Peyer's patch (tissue), 4 donors: ENCODE data around the gene RAD51AP2.

Source experiments
- POLR2A ChIP-seq, 2 donors: fragments of 450-650 bp; IDR thresholded peaks; one replicate each; pipeline ENCODE4 v1.5.1; 2017; ENCODE audit warnings: antibody characterized with exemption in 2 of 2, mild to moderate bottlenecking in 2 of 2, moderate library complexity in 2 of 2
- TF ChIP-seq, protein P1 (sequence below), 6 experiments: fragments of 450-650 bp in 4 of 6; fragments of 200-600 bp in 2 of 6; sonication (generic) in 1 of 6; IDR thresholded peaks; one replicate each; pipeline ENCODE4 v1.5.1; 2017 to 2019; ENCODE audit warnings: antibody characterized with exemption in 6 of 6, mild to moderate bottlenecking in 3 of 6, moderate library complexity in 1 of 6

DNA sequence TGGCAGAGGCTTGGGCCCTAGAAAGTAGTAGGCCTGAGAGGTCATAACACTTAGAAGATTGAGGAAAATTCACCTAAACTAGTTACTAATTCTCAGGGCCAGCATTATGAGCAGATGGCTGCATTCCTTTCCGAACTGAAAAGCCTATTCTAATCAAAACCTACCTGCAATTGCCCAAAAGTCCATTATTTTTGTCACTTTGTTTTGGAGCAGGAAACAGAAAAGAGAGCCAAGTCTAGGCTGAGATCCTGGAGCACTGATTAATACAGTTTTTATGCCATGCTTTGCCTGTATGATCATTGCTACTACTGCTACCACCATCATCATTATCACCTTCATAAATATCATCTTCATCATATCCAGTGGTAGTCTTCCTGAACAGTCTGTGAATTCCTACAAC lies 36.9 kb upstream of the RAD51AP2 start:
- no peak for TF ChIP-seq POLR2A (IDR thresholded peaks at IDR 0.05)
- TF ChIP-seq, protein P1, sequence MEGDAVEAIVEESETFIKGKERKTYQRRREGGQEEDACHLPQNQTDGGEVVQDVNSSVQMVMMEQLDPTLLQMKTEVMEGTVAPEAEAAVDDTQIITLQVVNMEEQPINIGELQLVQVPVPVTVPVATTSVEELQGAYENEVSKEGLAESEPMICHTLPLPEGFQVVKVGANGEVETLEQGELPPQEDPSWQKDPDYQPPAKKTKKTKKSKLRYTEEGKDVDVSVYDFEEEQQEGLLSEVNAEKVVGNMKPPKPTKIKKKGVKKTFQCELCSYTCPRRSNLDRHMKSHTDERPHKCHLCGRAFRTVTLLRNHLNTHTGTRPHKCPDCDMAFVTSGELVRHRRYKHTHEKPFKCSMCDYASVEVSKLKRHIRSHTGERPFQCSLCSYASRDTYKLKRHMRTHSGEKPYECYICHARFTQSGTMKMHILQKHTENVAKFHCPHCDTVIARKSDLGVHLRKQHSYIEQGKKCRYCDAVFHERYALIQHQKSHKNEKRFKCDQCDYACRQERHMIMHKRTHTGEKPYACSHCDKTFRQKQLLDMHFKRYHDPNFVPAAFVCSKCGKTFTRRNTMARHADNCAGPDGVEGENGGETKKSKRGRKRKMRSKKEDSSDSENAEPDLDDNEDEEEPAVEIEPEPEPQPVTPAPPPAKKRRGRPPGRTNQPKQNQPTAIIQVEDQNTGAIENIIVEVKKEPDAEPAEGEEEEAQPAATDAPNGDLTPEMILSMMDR (IDR thresholded peaks at IDR 0.05): no peak
